Stimulated activated naive CD8-positive, alpha-beta T cell treated with anti-CD3 and anti-CD28 coated beads, Interleukin-15, Interleukin-2, amounts not matched to agents 100 ng/mL and 50 ng/mL, for 24 hours (primary cell): ENCODE measurements around the gene CCNL2.
"Not testable (repeated sequence)": the region's sequence is repeated elsewhere in the genome, so short reads cannot be mapped to it uniquely, and the experiment has no call there.

Source experiments
- H3K27ac Mint-ChIP-seq: one replicate; pipeline ENCODE4 v1.8.0; 2021; ENCODE audit warnings: mild to moderate bottlenecking, mixed read lengths
- H3K27me3 Mint-ChIP-seq: one replicate; pipeline ENCODE4 v1.8.0; 2021; ENCODE audit warnings: mixed read lengths
- H3K36me3 Mint-ChIP-seq: one replicate; pipeline ENCODE4 v1.8.0; 2021; ENCODE audit warnings: low read depth, mixed read lengths
- H3K4me1 Mint-ChIP-seq: one replicate; pipeline ENCODE4 v1.8.0; 2021; ENCODE audit warnings: low read depth, mixed read lengths
- H3K4me3 Mint-ChIP-seq: one replicate; pipeline ENCODE4 v1.8.0; 2021; ENCODE audit warnings: mild to moderate bottlenecking, mixed read lengths
- H3K9me3 Mint-ChIP-seq: one replicate; pipeline ENCODE4 v1.8.0; 2021; ENCODE audit warnings: mixed read lengths

Gene CCNL2

GRCh38 chr1:1418464-1419362, 19.6 kb upstream of the CCNL2 start:
- H3K27ac Mint-ChIP-seq = no peak overlapping the region
- H3K4me3 Mint-ChIP-seq = no peak overlapping the region
- H3K4me1 Mint-ChIP-seq = peaks cover 22% of the 10 kb centered on the region
- no peaks in the 10 kb centered on the region for H3K9me3 Mint-ChIP-seq
- H3K27me3 Mint-ChIP-seq = peaks cover 8% of the 10 kb centered on the region
- H3K36me3 Mint-ChIP-seq = no peaks in the 10 kb centered on the region

- H3K27me3 Mint-ChIP-seq, H3K9me3 Mint-ChIP-seq, H3K36me3 Mint-ChIP-seq, H3K4me3 Mint-ChIP-seq, H3K27ac Mint-ChIP-seq: not testable (repeated sequence)
- H3K4me1 Mint-ChIP-seq = peaks cover 18% of the 10 kb centered on the region
Measured at GRCh38 chr1:1417825-1418463, 18.8 kb upstream of the CCNL2 start.

- not testable (repeated sequence) for H3K27me3 Mint-ChIP-seq, H3K36me3 Mint-ChIP-seq, H3K9me3 Mint-ChIP-seq, H3K27ac Mint-ChIP-seq, H3K4me3 Mint-ChIP-seq
- H3K4me1 Mint-ChIP-seq = peaks cover 13% of the 10 kb centered on the region
Measured at GRCh38 chr1:1417396-1417795, 18.3 kb upstream of the CCNL2 start.

GRCh38 chr1:1415751-1416150, 16.6 kb upstream of the CCNL2 start:
- no peak overlapping the region for H3K4me3 Mint-ChIP-seq
- peaks cover 16% of the 10 kb centered on the region for H3K4me1 Mint-ChIP-seq
- no peak overlapping the region for H3K27ac Mint-ChIP-seq
- no peaks in the 10 kb centered on the region for H3K9me3 Mint-ChIP-seq
- H3K36me3 Mint-ChIP-seq = peaks cover 3% of the 10 kb centered on the region
- no peaks in the 10 kb centered on the region for H3K27me3 Mint-ChIP-seq

GRCh38 chr1:1412311-1412902, 13.3 kb upstream of the CCNL2 start:
- H3K27me3 Mint-ChIP-seq, H3K27ac Mint-ChIP-seq, H3K9me3 Mint-ChIP-seq, H3K4me3 Mint-ChIP-seq: not testable (repeated sequence)
- Mint-ChIP-seq H3K36me3 (peaks cover 16% of the 10 kb centered on the region), H3K4me1 (peaks cover 22% of the 10 kb centered on the region)

GRCh38 chr1:1411626-1412025, 12.5 kb upstream of the CCNL2 start:
- H3K27me3 Mint-ChIP-seq = no peaks in the 10 kb centered on the region
- no peak overlapping the region for H3K4me3 Mint-ChIP-seq
- peaks cover 19% of the 10 kb centered on the region for H3K36me3 Mint-ChIP-seq
- H3K4me1 Mint-ChIP-seq = peaks cover 24% of the 10 kb centered on the region
- H3K9me3 Mint-ChIP-seq = no peaks in the 10 kb centered on the region
- peak overlapping the region; percentile 17 for H3K27ac Mint-ChIP-seq

- not testable (repeated sequence) for H3K4me3 Mint-ChIP-seq, H3K9me3 Mint-ChIP-seq, H3K27me3 Mint-ChIP-seq
- Mint-ChIP-seq H3K27ac (peak overlapping the region; percentile 40), H3K36me3 (peaks cover 32% of the 10 kb centered on the region), H3K4me1 (peaks cover 36% of the 10 kb centered on the region)
Measured at GRCh38 chr1:1410238-1410637, 11.1 kb upstream of the CCNL2 start.

GRCh38 chr1:1407636-1408318, 8.6 kb upstream of the CCNL2 start:
- H3K27ac Mint-ChIP-seq = peak overlapping the region; percentile 90
- no peaks in the 10 kb centered on the region for H3K27me3 Mint-ChIP-seq
- no peaks in the 10 kb centered on the region for H3K9me3 Mint-ChIP-seq
- H3K4me1 Mint-ChIP-seq = peaks cover 55% of the 10 kb centered on the region
- peaks cover 52% of the 10 kb centered on the region for H3K36me3 Mint-ChIP-seq
- H3K4me3 Mint-ChIP-seq = peak overlapping the region; percentile 95

- Mint-ChIP-seq H3K36me3 (peaks cover 60% of the 10 kb centered on the region), H3K4me3 (peak within 1 kb of the TSS; percentile 95), H3K9me3 (no peaks in the 10 kb centered on the region), H3K27me3 (no peaks in the 10 kb centered on the region), H3K27ac (peak within 1 kb of the TSS; percentile 94), H3K4me1 (peaks cover 61% of the 10 kb centered on the region)
Measured at GRCh38 chr1:1406821-1407635, 7.9 kb upstream of the CCNL2 start, which contains the start of gene MRPL20. MRPL20 (minus strand) TSS chr1:1407293; CDS start chr1:1407217, 76 bp downstream.

- H3K4me1 Mint-ChIP-seq = peaks cover 65% of the 10 kb centered on the region
- H3K36me3 Mint-ChIP-seq = peaks cover 64% of the 10 kb centered on the region
- H3K27me3 Mint-ChIP-seq = no peaks in the 10 kb centered on the region
- no peaks in the 10 kb centered on the region for H3K9me3 Mint-ChIP-seq
- peak overlapping the region; percentile 95 for H3K4me3 Mint-ChIP-seq
- peak overlapping the region; percentile 94 for H3K27ac Mint-ChIP-seq
Measured at GRCh38 chr1:1406101-1406820, 7.1 kb upstream of the CCNL2 start.

- peak overlapping the region; percentile 36 for H3K4me3 Mint-ChIP-seq
- peak overlapping the region; percentile 91 for H3K27ac Mint-ChIP-seq
- no peaks in the 10 kb centered on the region for H3K27me3 Mint-ChIP-seq
- H3K9me3 Mint-ChIP-seq = no peaks in the 10 kb centered on the region
- H3K36me3 Mint-ChIP-seq = peaks cover 74% of the 10 kb centered on the region
- H3K4me1 Mint-ChIP-seq = peaks cover 69% of the 10 kb centered on the region
Measured at GRCh38 chr1:1403653-1404052, 4.5 kb upstream of the CCNL2 start.

- not testable (repeated sequence) for H3K4me3 Mint-ChIP-seq, H3K27me3 Mint-ChIP-seq, H3K9me3 Mint-ChIP-seq
- Mint-ChIP-seq H3K27ac (peak overlapping the region; percentile 91), H3K36me3 (peaks cover 75% of the 10 kb centered on the region), H3K4me1 (peaks cover 67% of the 10 kb centered on the region)
Measured at GRCh38 chr1:1402901-1403392, 3.8 kb upstream of the CCNL2 start.

GRCh38 chr1:1402072-1402900, 3.2 kb upstream of the CCNL2 start:
- Mint-ChIP-seq H3K9me3 (no peaks in the 10 kb centered on the region), H3K4me1 (peaks cover 71% of the 10 kb centered on the region), H3K27me3 (no peaks in the 10 kb centered on the region), H3K36me3 (peaks cover 81% of the 10 kb centered on the region), H3K27ac (peak overlapping the region; percentile 89), H3K4me3 (peak overlapping the region; percentile 95)
